ENCODE measurements around the gene SLC17A2.

The SLC17A2 gene

GRCh38 chr6:25921525-25922203 lies 8.8 kb downstream of the SLC17A2 start:
- no peak for DNase-seq
- in situ Hi-C loops (cut with HindIII; ENCODE audit: low pct_ligation_motif_present, low sequenced_read_pairs), result no loop called here
- H3K36me3 ChIP-seq (replicated peaks), result no peaks in the 10 kb centered on the region
- no peak overlapping the region for H3K4me3 ChIP-seq (ENCODE audit: low read depth, low read length)
- no peak overlapping the region for H3K27ac ChIP-seq
- H3K27me3 ChIP-seq (replicated peaks), result no peaks in the 10 kb centered on the region
- TF ChIP-seq CTCF (IDR thresholded peaks at IDR 0.05; ENCODE audit: low read depth, low read length, missing control alignments), result no peak

- no peak for DNase-seq
- no peak for TF ChIP-seq CTCF (IDR thresholded peaks at IDR 0.05; ENCODE audit: low read depth, low read length, missing control alignments)
- Histone ChIP-seq H3K27me3 (replicated peaks) (no peaks in the 10 kb centered on the region), H3K36me3 (replicated peaks) (no peaks in the 10 kb centered on the region), H3K4me3 (ENCODE audit: low read depth, low read length) (no peak overlapping the region), H3K27ac (no peak overlapping the region)
- in situ Hi-C loops (cut with HindIII; ENCODE audit: low pct_ligation_motif_present, low sequenced_read_pairs), result no loop called here
Observed at GRCh38 chr6:25919657-25920056, 10.8 kb downstream of the SLC17A2 start.

- DNase-seq, result no peak
Observed at GRCh38 chr6:25918083-25918683, 12.3 kb downstream of the SLC17A2 start.

GRCh38 chr6:25916789-25917490 lies 13.6 kb downstream of the SLC17A2 start:
- DNase-seq, result no peak
- TF ChIP-seq CTCF (IDR thresholded peaks at IDR 0.05; ENCODE audit: low read depth, low read length, missing control alignments), result no peak
- H3K27ac ChIP-seq, result no peak overlapping the region
- H3K36me3 ChIP-seq (replicated peaks), result no peaks in the 10 kb centered on the region
- H3K27me3 ChIP-seq (replicated peaks), result no peaks in the 10 kb centered on the region
- no peak overlapping the region for H3K4me3 ChIP-seq (ENCODE audit: low read depth, low read length)
- in situ Hi-C loops (cut with HindIII; ENCODE audit: low pct_ligation_motif_present, low sequenced_read_pairs), result no loop called here

More at GRCh38 chr6:25918083-25918683, 12.3 kb downstream of the SLC17A2 start:
- no peaks in the 10 kb centered on the region for H3K36me3 ChIP-seq (replicated peaks)
- in situ Hi-C loops (cut with HindIII; ENCODE audit: low pct_ligation_motif_present, low sequenced_read_pairs), result no loop called here
- H3K27me3 ChIP-seq (replicated peaks), result no peaks in the 10 kb centered on the region
- no peak for TF ChIP-seq CTCF (IDR thresholded peaks at IDR 0.05; ENCODE audit: low read depth, low read length, missing control alignments)
- no peak overlapping the region for H3K4me3 ChIP-seq (ENCODE audit: low read depth, low read length)
- H3K27ac ChIP-seq, result no peak overlapping the region

- Histone ChIP-seq H3K36me3 (replicated peaks) (no peaks in the 10 kb centered on the region), H3K4me3 (ENCODE audit: low read depth, low read length) (no peak overlapping the region), H3K27ac (no peak overlapping the region), H3K27me3 (replicated peaks) (no peaks in the 10 kb centered on the region)
- no peak for TF ChIP-seq CTCF (IDR thresholded peaks at IDR 0.05; ENCODE audit: low read depth, low read length, missing control alignments)
- in situ Hi-C loops (cut with HindIII; ENCODE audit: low pct_ligation_motif_present, low sequenced_read_pairs), result no loop called here
- no peak for DNase-seq
Observed at GRCh38 chr6:25916330-25916729, 14.2 kb downstream of the SLC17A2 start.

Data from brain microvascular endothelial cell (primary cell).